OCI-LY3 (cell line): Measurements from ENCODE around the gene RSPH10B2.
"Not testable (repeated sequence)": the region's sequence is repeated elsewhere in the genome, so short reads cannot be mapped to it uniquely, and the experiment has no call there.

Experiments
- EZH2phosphoT487 ChIP-seq: fragments of 200-600 bp; shearing (Covaris generic); IDR thresholded peaks from 2 replicates; pipeline ENCODE4 v1.6.1; 2018; ENCODE audit warnings: antibody characterized with exemption, mixed run types, low read depth
- TF ChIP-seq, protein P1 (sequence below): fragments of 200-600, 300-600 bp; sonication (generic); IDR thresholded peaks from 2 replicates; pipeline ENCODE4 v1.5.1; 2014; ENCODE audit warnings: antibody characterized with exemption, low read length, low read depth

GRCh38 chr7:6728893-6729491 lies 24.9 kb upstream of the RSPH10B2 start:
- TF ChIP-seq, protein P1, sequence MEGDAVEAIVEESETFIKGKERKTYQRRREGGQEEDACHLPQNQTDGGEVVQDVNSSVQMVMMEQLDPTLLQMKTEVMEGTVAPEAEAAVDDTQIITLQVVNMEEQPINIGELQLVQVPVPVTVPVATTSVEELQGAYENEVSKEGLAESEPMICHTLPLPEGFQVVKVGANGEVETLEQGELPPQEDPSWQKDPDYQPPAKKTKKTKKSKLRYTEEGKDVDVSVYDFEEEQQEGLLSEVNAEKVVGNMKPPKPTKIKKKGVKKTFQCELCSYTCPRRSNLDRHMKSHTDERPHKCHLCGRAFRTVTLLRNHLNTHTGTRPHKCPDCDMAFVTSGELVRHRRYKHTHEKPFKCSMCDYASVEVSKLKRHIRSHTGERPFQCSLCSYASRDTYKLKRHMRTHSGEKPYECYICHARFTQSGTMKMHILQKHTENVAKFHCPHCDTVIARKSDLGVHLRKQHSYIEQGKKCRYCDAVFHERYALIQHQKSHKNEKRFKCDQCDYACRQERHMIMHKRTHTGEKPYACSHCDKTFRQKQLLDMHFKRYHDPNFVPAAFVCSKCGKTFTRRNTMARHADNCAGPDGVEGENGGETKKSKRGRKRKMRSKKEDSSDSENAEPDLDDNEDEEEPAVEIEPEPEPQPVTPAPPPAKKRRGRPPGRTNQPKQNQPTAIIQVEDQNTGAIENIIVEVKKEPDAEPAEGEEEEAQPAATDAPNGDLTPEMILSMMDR, result not testable (repeated sequence)
- not testable (repeated sequence) for TF ChIP-seq EZH2phosphoT487
